Stimulated activated CD8-positive, alpha-beta memory T cell treated with anti-CD3 and anti-CD28 coated beads, Interleukin-15, amount 100 ng/mL, for 1 hour (primary cell): Measurements from ENCODE around the gene CDH15.
"Not testable (repeated sequence)": the region's sequence is repeated elsewhere in the genome, so short reads cannot be mapped to it uniquely, and the experiment has no call there.

Experiments used
- DNase-seq: peaks from one replicate; pipeline ENCODE4 v3.0.0-alpha.2; 2020; ENCODE audit warnings: low read depth

The CDH15 gene

DNA sequence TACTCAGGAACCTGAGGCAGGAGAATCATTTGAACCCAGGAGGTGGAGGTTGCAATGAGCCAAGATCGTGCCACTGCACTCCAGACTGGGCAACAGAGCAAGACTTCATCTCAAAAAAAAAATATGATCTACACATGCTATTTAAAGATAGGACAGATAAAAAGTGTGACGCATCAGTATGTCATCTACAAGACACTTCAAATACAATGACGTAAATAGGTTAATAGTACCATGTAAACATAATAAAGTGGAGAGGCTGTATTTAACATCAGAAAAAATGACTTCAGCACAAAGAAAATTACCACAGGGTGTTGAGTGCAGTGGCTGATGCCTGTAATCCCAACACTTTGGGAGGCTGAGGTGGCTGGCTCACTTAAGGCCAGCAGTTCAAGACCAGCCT, 66.2 kb downstream of the CDH15 start:
- no peak for DNase-seq

DNA sequence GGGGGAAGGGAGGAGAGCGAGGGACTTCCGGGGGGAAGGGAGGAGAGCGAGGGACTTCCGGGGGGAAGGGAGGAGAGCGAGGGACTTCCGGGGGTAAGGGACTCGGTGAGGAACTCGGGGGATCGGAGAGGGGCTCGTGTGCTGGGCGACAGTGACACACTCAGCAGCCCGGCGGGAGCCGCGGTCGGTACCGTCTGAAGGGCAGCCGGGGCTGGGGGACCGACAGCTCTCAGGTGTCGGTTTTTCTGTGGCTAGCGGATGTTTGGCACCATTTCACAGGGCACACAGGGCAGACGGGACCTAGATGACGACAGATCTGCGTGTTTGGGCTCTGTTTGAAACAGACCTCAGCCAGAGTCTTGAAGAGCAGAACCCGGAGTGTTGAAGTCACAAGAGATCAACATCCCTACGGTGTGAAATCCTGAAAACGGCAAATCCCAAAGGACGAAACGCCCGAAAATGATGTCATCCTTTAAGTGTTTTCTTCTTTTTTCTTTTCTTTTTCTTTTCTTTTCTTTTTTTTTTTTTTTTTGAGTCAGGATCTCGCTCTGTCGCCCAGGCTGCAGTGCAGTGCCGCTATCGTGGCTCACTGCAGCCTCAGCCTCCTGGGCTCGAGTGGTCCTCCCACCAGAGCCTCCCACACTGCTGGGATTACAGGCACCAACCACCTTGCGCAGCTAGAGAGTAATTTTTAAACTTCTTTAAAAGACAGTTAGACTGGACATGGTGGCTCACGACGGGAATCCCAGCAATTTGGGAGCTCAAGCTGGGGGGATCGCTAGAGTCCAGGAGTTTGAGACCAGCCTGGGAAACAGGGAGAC, 69.8 kb downstream of the CDH15 start:
- peak; percentile 39 for DNase-seq

DNA sequence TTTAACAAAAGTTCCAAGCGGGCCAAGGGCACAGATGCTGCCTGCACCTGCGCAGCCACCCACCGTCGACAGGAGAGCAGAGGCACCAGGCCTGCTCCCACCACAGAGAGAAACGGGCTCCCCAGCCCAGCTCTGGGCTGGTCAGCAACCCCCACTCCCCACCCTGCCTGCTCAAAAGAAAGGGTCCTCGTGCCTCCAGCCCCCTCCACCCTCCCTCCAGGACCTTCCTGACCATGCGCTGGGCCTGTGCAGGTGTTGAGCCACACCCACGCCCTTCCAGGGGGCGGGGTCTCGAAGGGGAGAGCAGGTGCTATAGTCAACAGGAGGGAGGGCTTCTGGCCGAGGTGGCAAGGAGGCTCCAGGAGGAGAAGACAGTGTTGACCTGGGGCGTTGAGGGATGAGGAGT, 71.2 kb downstream of the CDH15 start:
- DNase-seq = no peak

DNA sequence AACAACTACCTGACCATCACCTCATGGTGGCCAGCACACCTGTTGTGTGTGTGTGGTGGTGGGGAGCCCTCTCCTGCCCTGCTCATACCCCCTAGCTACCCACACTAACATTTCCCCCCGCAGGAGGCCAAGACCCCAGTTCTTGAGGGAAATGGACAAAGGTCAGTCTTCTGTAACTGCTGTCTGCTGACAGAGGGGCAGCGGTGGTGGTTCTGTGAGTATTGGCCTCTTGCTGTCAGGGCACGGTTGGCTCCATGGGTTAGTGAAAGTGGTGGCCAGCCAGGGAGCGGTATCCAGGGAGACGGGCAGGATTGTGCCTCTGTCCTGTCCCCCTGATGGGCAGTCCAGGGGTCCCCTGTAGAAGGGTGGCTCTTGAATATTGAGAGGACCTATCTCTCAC, 72.1 kb downstream of the CDH15 start:
- DNase-seq = no peak

DNA sequence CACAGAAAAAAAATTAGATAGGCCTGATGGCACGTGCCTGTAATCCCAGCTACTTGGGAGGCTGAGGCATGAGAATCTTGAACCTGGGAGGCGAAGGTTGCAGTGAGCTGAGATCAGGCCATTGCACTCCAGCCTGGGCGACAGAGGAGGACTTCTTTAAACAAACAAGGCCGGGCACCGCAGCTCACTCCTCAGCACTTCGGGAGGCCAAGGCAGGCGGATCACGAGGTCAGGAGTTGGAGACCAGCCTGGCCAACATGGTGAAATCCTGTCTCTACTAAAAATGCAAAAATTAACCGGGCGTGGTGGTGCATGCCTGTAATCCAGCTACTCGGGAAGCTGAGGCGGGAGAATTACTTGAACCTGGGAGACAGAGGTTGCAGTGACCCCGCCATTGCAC, 72.7 kb downstream of the CDH15 start:
- not testable (repeated sequence) for DNase-seq

DNA sequence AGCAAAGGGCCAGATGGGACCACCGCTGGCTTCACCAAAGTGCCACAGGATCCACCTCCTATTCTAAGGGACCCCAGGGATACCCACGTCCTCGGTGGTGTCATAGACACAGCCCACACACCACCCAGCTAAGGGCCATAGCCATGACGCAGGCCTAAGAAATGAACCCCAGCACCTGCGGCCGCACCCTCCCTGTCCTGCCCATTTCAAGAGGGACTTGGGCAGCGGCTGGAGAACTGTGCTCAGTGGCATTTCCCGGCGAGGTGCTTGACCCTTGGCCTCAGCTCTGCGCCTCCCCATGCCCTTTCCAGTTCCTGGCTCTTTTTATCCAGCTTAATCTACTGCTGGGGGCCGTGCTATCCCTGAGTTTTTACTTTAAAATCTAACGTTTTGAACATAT, 73.2 kb downstream of the CDH15 start:
- DNase-seq = no peak
